GM11168 (cell line): Measurements from ENCODE around the gene SRD5A1.

Source experiments
- in situ Hi-C: fragments of 300-500 bp; cut with MboI; formaldehyde crosslinking; loops from one replicate; pipeline ENCODE4 v1.12.0; 2022; ENCODE audit warnings: low sequenced_read_pairs; ENCODE audit not compliant: unreplicated experiment

SRD5A1 gene, protein sequence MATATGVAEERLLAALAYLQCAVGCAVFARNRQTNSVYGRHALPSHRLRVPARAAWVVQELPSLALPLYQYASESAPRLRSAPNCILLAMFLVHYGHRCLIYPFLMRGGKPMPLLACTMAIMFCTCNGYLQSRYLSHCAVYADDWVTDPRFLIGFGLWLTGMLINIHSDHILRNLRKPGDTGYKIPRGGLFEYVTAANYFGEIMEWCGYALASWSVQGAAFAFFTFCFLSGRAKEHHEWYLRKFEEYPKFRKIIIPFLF

DNA sequence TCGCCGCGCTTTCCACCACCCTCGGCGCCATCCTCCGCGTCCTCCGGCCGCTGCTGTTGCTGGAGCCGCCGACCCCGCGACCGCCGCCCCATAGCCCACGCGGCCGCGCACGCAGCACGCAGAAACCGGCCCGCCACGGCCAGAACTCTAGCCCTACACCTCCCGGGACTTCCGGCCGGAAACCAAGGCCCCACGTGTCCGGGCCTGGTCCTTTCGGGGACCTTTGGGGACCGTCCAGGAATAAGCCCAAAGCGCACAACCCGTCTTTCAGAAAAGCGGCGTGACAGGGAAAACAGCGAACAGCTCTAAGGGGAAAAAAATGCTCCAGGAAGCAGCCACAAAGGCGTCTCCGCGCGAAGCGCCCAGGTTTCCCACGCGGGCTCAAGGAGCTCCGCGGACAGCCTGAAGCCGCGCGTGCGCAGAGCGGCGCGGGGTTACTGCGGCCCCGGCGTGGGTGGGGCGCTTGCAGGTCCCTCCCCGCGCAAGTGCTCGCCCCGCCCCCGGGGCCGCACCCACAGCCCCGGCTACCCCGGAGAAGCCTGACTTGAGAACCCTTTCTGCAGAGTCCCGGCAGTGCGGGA lies at the start of gene SRD5A1, which contains the start of gene NSUN2:
Gene SRD5A1 (plus strand): TSS at position 553 of the 581 bp plus-strand sequence. CDS start 137 bp downstream, outside the sequence.
Gene NSUN2 (minus strand): TSS at position 157 of the 581 bp plus-strand sequence. CDS start 65 bp downstream, at position 92.
- in situ Hi-C loops: loop anchor here (10.0 kb wide), 1 partner anchor 82 kb away; the partner anchor contains the start of gene TENT4A

DNA sequence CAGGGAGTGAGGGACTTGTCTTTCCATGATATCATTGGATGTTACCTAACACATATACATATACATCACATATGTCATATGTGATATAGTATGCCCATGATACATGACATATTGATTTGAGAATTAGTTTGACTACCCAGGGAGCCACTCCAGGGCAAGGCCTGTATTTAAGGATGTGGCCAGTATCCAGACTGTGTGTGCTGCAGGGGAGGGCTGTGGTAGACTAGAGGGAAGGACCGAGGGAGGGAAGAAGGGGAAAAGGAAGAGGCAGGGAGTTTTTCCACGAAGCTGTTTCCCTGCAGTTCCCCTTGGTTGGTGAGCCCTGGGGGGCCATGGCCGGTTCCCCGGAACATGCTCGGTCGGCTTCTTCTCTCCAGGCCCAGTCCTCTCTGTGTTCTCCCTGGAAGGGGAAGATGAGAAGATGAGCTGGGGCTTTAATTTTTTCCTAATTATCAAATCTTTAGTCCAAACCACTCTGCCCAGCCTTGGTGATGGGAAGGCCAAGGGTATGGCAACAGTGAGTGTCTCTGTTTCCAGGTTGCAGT lies 49.1 kb upstream of the SRD5A1 start:
- in situ Hi-C loops: loop anchor here (25.0 kb wide), 1 partner anchor 1097 kb away; no protein-coding TSS in a partner anchor

DNA sequence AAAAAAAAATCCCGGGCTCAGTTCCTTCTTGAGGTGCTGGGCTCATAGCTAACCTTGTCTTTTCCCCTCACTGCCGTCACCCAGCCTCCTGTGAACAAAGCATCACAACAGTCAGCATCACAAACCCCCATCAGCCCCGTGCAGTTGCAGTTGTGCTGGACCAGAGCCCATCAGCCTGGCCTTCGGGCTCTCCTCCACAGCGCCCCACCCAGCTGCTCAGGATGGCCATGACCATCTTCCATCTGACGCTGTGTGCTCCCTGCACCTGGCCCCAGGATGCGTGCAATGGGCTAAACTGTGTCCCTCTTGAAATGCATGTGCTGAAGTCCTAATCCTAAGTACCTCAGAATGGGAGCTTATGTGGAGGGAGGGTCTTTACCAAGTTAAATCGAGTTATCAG lies 48.5 kb upstream of the SRD5A1 start:
- in situ Hi-C loops: loop anchor here (25.0 kb wide), 1 partner anchor 1097 kb away; no protein-coding TSS in a partner anchor

DNA sequence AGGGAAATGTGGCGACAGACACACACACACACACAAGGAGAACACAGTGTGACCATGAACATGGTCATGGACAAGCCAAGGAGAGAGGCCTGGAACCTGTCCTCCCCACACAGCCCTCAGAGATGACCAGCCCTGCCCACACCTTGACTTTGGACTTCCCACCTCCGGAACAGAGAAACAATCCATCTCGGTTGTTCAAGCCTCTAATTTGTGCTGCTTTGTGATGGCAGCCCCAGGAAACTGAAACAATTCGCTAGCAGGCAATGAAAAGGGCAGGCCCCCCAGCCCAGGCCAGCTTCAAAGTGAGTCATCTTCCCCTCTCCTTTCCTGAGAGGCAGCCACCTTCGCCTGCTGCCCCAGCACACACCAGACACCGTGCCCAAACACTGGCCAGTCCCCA lies 48.1 kb upstream of the SRD5A1 start:
- in situ Hi-C loops: loop anchor here (25.0 kb wide), 1 partner anchor 1098 kb away; no protein-coding TSS in a partner anchor

DNA sequence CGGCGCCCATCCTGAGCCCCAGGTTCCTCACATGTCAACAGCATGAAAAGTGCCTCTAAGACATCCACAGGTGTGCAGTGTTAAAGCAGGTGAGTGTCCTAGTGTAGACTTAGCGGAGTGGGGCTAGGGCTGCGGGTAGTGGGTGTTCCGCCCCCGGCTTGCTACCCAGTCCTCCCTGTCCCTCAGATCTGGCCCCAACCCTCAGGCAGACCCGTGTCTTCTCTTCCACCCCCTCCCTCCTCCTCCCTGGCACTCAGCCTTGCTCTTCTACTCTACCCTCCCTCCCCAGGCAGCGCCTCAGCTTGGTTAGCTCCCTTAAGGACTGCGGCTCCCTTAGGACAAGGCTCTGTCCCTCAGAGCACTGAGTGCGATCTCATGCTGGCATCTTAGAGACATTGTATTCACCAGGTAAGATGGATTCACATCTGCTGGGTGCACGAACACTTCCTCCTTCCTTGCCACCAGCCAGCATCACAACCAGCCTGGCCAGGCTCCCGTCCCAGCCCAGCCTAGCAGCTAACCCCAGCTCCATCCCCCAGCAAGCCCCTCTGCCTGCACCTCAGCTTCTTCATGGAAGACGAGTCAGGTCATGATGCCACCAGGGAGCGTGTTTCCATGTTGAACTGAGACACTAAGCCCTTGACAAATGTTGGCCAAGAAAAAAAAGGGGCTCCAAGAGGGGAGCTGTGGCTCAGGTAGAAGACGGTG lies 47.1 kb upstream of the SRD5A1 start:
- in situ Hi-C loops: loop anchor here (25.0 kb wide), 1 partner anchor 1099 kb away; no protein-coding TSS in a partner anchor

DNA sequence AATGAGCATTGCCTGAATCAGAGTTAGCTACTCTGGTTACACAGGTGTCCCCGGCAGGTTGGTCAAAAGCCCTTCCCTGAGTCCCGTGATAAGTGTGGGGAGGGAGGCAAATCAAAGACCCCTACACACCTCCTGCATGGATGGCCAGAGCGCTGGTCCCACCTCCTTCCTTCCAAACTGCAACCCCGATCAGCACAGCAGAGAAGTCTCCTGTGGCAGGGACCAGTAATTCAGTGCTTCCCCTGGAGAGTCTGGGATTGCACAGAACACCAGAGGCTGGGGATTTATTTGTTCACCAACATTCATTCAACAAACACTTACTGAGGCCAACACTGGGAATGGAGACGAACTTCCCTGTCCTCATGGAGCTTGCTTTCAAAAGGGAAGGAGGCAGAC lies 46.6 kb upstream of the SRD5A1 start:
- in situ Hi-C loops: loop anchor here (25.0 kb wide), 1 partner anchor 1099 kb away; no protein-coding TSS in a partner anchor

DNA sequence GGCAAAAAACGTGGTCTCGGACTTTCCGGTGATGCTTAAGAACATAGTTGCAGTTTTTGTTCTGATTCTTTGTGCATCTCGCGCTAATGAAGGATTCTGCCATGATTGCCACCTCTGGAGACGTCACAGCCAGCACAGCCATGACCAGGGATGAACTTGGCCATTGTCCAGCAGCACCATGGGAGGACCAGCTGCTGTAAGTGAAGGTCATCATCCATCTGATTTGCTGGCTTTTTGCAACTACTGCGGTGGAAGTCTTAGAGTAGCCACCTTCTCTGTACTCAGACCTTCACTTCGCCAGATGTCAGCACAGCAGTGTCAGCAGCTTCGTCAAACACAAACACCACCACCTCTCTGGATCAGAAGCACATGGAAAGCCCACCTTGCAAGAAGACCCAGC lies 46.1 kb upstream of the SRD5A1 start:
- in situ Hi-C loops: loop anchor here (25.0 kb wide), 1 partner anchor 1100 kb away; no protein-coding TSS in a partner anchor

DNA sequence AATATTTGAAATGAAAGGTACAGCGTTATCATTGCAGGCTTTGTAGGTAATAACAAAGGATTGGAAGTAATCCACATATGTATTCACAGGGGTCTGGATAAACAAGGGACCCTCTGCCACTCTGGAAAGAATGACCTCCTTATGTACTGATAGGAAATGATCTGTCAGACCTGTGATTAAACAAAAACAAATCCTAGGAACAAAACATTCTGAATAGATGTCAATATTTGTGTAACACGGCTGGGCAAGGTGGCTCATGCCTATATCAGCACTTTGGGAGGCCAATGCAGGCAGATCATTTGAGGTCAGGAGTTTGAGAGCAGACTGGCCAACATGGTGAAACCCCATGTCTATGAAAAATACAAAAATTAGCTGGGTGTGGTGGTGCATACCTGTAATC lies 42.7 kb upstream of the SRD5A1 start:
- in situ Hi-C loops: loop anchor here (25.0 kb wide), 1 partner anchor 1103 kb away; no protein-coding TSS in a partner anchor

DNA sequence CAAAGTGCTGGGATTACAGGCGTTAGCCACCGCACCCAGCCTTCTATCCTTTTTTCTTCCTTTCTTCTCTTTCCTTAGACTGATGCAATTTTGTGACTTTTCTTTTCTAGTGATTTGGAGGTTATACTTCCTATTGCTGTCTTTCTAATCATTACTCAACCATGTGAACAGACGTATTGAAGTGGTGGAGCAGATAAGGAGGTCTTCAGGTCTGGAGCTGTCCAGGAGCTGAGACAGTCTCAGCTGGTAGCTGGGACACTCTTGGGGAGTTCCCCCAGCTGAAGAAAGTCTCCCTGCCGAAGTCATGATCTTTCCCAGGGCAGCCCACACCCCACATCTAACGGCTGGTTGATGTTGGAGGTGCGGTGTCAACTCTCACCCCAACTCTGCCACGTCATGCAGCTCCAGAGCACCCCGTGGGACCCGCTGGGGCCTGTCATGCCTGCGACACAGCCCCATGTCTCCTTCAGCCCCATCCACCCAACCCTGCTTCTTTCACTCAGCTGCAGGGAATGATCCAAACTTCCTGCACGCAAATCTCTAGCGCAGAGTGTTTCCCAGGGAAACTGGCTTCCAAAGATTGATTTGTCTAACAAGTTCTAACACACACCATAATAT lies 41.5 kb upstream of the SRD5A1 start:
- in situ Hi-C loops: loop anchor here (25.0 kb wide), 1 partner anchor 1104 kb away; no protein-coding TSS in a partner anchor

DNA sequence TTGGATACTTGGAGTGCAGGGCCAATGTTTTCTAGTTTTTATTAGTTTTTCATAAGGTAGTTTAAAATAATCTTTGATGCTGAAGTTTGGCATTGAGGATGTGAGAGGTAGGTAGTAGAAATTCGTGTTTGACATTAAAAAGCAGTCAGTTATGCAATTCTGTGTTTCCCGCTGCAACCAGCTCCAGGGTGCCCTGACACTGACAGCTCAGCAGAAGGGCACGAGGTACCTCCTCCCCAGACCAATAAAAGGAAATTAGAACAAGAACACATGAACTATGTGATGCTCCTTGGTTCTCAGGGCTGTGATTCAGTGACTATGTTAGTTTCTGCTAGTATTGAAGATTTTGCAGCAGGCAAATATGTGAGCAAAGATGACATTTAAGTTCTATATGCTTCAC lies 40.6 kb upstream of the SRD5A1 start:
- in situ Hi-C loops: loop anchor here (25.0 kb wide), 1 partner anchor 1105 kb away; no protein-coding TSS in a partner anchor

DNA sequence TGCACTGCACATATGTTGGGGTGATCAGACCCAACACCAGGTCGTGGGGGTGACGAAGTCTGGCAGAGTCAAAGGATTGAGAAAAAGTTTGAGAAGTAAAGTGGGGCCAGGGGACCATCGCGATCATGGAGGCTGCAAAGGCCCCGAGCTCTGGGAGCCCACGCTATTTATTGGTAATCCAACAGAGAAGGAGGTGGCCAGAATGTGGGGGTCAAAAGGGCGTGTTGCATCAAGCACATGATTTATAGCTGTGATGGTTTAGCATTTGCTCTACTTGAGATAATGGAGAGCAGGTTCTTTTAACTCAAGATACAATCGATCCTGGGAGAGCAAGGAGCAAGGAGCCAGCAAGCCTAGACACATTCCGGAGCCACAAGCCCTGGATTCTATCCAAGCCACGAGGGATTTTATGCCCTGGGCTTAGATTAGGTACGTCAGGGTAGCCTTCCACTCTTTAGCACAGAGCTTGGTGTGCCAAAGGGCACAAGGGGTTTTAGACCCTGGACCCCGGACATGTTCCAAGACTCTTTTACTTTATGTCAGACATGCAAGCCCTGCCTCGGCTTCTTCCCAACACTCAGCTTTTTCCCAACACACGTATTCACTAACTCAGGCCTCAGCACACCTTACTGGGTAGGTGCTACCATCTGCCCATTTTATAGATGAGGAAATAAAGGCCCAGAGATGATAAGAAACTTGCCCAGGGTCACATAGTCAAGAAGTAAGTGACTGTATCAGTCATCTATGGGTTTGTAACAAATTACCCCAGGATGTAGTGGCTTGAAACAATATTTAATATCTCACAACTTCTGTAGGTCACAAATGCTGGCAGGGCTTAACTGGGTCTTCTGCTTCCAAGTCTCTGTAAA lies 39.9 kb upstream of the SRD5A1 start:
- in situ Hi-C loops: loop anchor here (25.0 kb wide), 1 partner anchor 1106 kb away; no protein-coding TSS in a partner anchor

DNA sequence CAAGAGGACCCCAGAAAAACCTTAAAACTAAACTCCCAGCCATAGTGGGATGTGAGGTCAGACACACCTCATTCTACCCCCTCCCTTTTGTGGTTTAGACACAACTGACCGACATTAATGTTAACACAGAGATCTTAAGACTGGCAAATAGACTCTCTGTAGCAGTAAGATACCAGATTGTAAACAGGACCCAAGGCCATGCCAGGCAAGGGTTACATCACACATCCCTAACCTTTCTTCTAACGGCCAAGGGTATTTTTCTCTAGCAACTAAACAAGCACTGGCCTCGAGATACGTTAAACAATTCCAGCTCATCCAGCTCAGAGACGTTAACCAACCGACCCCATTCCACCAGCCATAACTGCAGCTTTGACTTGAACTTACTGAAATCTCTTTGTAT lies 39.2 kb upstream of the SRD5A1 start:
- in situ Hi-C loops: loop anchor here (25.0 kb wide), 1 partner anchor 1107 kb away; no protein-coding TSS in a partner anchor

DNA sequence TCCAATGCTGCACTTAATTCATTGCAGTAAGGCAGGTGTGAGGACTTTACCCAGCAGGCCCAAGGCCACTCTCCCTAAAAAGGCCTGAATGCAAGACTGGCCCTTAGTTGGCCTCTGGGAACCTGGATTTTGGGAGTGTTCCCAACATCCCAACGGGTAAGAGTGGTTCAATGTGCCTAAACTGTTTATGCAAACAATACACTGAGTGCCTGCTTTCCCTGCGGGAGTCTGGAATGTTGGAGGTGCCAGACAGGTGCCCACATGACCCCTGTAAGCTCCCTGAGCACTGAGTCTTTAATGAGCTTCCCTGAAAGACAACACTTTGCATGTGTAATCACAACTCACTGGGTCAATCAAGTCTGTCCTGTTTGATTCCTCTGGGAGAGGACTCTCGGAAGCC lies 37.8 kb upstream of the SRD5A1 start:
- in situ Hi-C loops: loop anchor here (25.0 kb wide), 1 partner anchor 1108 kb away; no protein-coding TSS in a partner anchor

DNA sequence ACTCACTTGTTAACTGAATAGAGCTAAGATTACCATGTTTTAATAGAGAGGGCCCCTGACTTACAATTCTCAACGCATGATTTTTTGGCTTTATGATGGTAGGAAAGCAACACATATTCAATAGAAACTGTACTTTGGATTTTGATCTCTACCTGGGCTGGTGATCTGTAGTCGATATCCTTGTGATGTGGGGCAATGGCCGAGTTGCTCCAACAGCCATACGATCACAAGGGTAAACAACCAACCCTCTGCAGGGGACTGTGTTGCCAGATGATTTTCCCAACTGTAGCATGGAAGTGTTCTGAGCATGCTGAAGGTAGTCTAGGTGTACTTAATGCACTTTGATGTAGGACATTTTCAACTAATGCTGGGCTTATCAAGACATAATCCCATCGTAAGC lies 36.9 kb upstream of the SRD5A1 start:
- in situ Hi-C loops: loop anchor here (25.0 kb wide), 1 partner anchor 1109 kb away; no protein-coding TSS in a partner anchor

DNA sequence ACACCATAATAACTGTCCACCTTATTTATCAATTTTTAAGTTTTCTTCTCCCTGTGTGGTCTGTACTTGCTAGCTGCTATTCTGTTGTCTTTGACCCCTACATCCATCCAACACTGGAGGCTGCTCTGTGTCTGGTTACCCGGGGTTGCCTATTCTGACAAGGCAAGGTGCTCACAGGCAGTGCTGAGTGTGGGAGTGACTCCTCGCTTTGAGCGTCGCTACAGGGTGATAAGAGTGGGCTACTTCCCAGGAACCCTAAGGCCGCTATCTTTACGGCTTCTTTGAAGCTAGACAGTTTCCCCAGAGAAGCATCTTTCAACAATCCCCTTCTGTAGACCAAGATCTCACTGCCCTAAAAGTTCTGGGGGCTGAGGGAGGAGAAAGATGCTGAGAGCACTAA lies 35.7 kb upstream of the SRD5A1 start:
- in situ Hi-C loops: loop anchor here (25.0 kb wide), 1 partner anchor 1110 kb away; no protein-coding TSS in a partner anchor

DNA sequence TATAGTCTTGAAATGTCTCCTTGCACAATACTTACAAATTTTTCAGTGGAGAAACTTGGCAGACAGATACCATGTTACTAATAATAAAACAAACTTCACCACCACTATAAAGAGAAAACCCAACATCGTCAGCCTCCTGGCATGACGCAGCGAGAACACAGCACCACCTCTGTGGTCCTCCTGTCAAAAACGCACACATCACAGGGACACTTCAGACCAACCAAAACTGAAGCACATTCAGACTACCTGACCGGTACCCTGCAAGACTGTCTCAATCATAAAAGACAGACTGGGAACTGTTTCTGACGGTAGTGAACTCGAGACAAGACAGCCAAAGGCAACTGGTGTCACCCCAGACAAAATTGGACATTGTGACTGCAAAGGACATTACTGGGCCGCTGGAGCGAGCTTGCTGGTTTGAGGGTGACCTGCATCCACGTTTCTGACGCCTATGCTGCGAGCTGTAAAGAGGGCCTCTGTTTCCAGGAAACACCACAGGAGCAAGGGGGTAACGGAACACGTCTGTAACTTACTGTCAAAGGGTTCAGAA lies 34.8 kb upstream of the SRD5A1 start:
- in situ Hi-C loops: loop anchor here (25.0 kb wide), 1 partner anchor 1111 kb away; no protein-coding TSS in a partner anchor

DNA sequence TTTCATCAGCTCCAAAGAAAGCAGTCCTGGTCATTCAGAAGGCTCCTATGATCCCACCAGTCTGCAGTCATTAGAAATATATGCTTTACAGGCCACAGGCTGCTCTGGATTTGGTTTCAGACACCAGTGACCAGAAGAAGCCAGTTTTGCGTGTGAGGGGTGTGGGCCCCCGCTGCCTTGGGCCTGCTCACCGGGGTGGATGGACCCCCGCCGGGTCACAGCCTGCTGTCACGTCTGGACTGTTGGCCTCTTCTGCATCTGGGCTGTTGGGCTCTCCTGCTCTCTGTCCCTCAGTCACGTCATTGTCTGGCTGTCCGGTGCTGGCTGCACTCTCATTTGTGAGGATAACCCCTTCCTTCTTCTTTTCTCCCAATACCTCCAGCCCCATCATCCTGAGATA lies 33.5 kb upstream of the SRD5A1 start:
- in situ Hi-C loops: loop anchor here (25.0 kb wide), 1 partner anchor 1112 kb away; no protein-coding TSS in a partner anchor

DNA sequence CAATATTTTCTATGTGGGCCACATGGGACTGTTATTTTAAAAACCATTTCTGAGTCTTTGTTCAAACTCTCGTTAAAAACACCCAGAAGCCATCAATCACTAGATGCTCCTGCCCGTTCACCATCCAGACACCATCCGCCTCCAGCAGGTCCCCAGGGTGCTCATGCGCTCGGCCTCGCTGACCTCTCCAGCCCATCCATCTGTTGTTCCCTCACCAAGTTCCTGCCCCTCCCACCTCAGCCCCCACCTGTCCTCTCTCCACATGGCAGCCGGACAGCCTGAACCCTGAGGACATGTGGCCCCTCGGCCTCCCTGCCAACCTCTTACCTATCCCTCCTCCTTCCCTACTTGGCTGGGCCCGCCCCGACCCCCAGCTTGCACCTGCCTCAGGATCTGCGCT lies 32.0 kb upstream of the SRD5A1 start:
- in situ Hi-C loops: no loop called here
